Measurements from ENCODE around the gene LHX6. TPM values are rescaled to one million over a fixed set of nuclear protein-coding genes. Genes with fewer than 3 reads are reported as not detected.

The LHX6 gene
- total and polyA plus RNA-seq, 2 of the 8 experiments (the other 6 are each of a cell fraction or from before 2014, with no cell fraction given): 0.92 to 1.2 TPM

DNA sequence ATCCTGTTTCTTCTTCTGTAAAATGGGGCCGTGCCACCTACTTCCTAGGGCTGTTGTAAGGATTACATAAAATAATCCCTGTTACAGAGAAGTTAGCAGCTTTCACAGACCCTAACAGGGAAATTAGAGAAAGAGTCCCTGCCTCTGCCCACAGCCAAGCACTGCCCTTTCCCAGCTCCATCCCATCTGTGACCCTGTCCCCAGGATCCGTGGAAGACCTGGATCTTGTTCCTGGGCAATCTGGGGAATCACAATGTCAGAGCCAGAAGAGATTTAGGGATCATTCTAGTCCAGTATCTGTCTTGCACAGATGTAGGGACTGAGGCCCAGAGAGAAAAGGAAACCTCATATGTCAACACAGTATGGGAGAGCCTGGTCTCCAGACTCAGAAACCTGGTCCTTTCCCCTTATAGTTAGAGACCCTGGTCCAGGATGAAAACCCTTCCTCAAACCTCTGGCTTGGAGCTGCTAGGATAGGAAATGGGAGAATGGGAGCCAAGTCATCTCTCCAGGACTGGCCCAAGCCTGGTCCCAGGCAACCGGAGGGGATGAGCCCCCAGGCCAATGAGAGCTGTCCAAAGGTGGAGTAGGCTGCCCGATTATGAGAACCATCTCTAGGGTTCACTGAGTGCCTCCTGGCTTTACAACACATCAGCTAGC lies 12.5 kb downstream of the LHX6 start:
- Histone ChIP-seq H3K79me1 (ENCODE audit: low read depth, low read length) (no peaks in the 10 kb centered on the region; the same call in 1 of the 2 replicates), H2AK5ac (ENCODE audit: low read depth, low read length) (no peak overlapping the region), H3K18ac (ENCODE audit: extremely low read depth, low read length) (no peak overlapping the region), H2AFZ (ENCODE audit: low read length) (no peak overlapping the region), H3K4me3 (ENCODE audit: extremely low read depth in 1 of 4, insufficient read depth in 2 of 4, low read depth in 3 of 4, low read length in 4 of 4) (peak overlapping the region in 2 of 4 experiments; percentile 24 to 51; a peak in 3 of 8 replicates), H2BK20ac (ENCODE audit: low read length) (peak overlapping the region; percentile 9; the same call in 1 of the 2 replicates), H4K5ac (ENCODE audit: insufficient read length, low read depth, low read length) (no peak overlapping the region), H4K91ac (replicated peaks; ENCODE audit: insufficient read length, low read length) (no peak overlapping the region), H3K79me2 (ENCODE audit: control insufficient read depth in 1 of 2, insufficient read depth in 2 of 2, low read length in 2 of 2) (no peaks in the 10 kb centered on the region), H2BK5ac (ENCODE audit: low read depth, low read length) (no peak overlapping the region), H3K27ac (ENCODE audit: low read depth, low read length) (no peak overlapping the region), H2BK12ac (ENCODE audit: low read depth, low read length) (no peak overlapping the region; the same call in 1 of the 2 replicates), H3K14ac (ENCODE audit: insufficient read length) (no peak overlapping the region), H3K4me1 (replicated peaks in 1 of 4; ENCODE audit: control insufficient read depth in 3 of 4, insufficient read depth in 4 of 4, low read length in 3 of 4) (peaks cover 5 to 33% (median 29%) of the 10 kb centered on the region in 4 experiments), H3K9me3 (ENCODE audit: insufficient read depth in 2 of 2, low read depth in 1 of 2, low read length in 1 of 2) (peaks cover 0 to 3% of the 10 kb centered on the region in 2 experiments; a peak in 1 of 4 replicates), H4K8ac (ENCODE audit: extremely low read depth, insufficient read depth, low read length) (no peak overlapping the region), H3K23me2 (ENCODE audit: low read depth, low read length) (peaks cover 27% of the 10 kb centered on the region; the same call in 1 of the 2 replicates), H3K56ac (replicated peaks; ENCODE audit: insufficient read length, low read depth, low read length) (no peak overlapping the region), H3K23ac (ENCODE audit: insufficient read length) (no peak overlapping the region), H3K4ac (replicated peaks; ENCODE audit: insufficient read length, low read depth, low read length) (no peak overlapping the region), H2BK15ac (ENCODE audit: low read length) (no peak overlapping the region), H3K9ac (replicated peaks in 1 of 4; ENCODE audit: extremely low read depth in 1 of 4, low read depth in 3 of 4, low read length in 3 of 4) (no peak overlapping the region), H4K20me1 (replicated peaks in 1 of 2; ENCODE audit: control insufficient read depth in 1 of 2, insufficient read depth in 2 of 2, low read length in 2 of 2) (peaks cover 12 to 19% of the 10 kb centered on the region in 2 experiments), H2BK120ac (replicated peaks; ENCODE audit: low read depth, low read length) (peak overlapping the region; percentile 24), H3K36me3 (ENCODE audit: control insufficient read depth in 2 of 4, insufficient read depth in 4 of 4, low read length in 3 of 4) (no peaks in the 10 kb centered on the region; a peak in 1 of 8 replicates), H3K27me3 (replicated peaks in 1 of 4; ENCODE audit: control insufficient read depth in 3 of 4, extremely low read depth in 1 of 4, insufficient read depth in 3 of 4, low read length in 3 of 4) (peaks cover 73 to 97% (median 92%) of the 10 kb centered on the region in 4 experiments), H3K4me2 (ENCODE audit: insufficient read depth in 1 of 2, low read depth in 2 of 2, low read length in 2 of 2) (peak overlapping the region; percentile 62 to 64; a peak in 3 of 4 replicates)
- WGBS, 2 experiments (ENCODE audit: extremely low coverage in 1 of 2, insufficient coverage in 1 of 2, insufficient read length in 1 of 2, insufficient replicate concordance in 2 of 2, low coverage in 1 of 2, low lambda C conversion rate in 2 of 2, missing lambda C conversion rate in 1 of 2): 53% methylated on average over 4 of the region's 4 CpGs; no CpG with 5 or more reads in 1 of the 2 experiments
- CTCF ChIA-PET (ENCODE audit: partially characterized antibody): interaction anchor here (0.8 to 5.2 kb wide), 7 partner anchors 28 to 134 kb away, joined by 3 to 56 read pairs (median 3); partner anchors contain the start of genes MORN5 and NDUFA8
- POLR2A ChIA-PET (ENCODE audit: partially characterized antibody): interaction anchor here (1.0 to 2.6 kb wide), 3 partner anchors 10 to 57 kb away, joined by 3 to 26 read pairs (median 3); partner anchors contain the start of genes MORN5 and NDUFA8
- DNase-seq (ENCODE audit: low read depth in 1 of 2, low spot score in 2 of 2): no peak
- FAIRE-seq: no peak
- TF ChIP-seq RNF2 (IDR thresholded peaks at IDR 0.05; ENCODE audit: borderline replicate concordance, low read depth, low read length, missing control alignments, poor library complexity, severe bottlenecking) (peak; percentile 36), EGR1 (IDR thresholded peaks at IDR 0.05; ENCODE audit: borderline replicate concordance, low read depth, low read length) (0 out of 2 replicates have a peak, but pooled peaks have one; percentile 12), SP2 (IDR thresholded peaks at IDR 0.05; ENCODE audit: low read length) (no peak), TEAD4 (IDR thresholded peaks at IDR 0.05; ENCODE audit: low read depth, low read length) (no peak), TAF7 (optimal IDR thresholded peaks at IDR 0.05; ENCODE audit: borderline replicate concordance, low read depth, low read length) (no peak), EZH2 (IDR thresholded peaks at IDR 0.05; ENCODE audit: low read depth, low read length, severe bottlenecking) (peak; percentile 23), POLR2AphosphoS5 (IDR thresholded peaks at IDR 0.05; ENCODE audit: low read depth, low read length) (no peak)
- TF ChIP-seq, protein P1, sequence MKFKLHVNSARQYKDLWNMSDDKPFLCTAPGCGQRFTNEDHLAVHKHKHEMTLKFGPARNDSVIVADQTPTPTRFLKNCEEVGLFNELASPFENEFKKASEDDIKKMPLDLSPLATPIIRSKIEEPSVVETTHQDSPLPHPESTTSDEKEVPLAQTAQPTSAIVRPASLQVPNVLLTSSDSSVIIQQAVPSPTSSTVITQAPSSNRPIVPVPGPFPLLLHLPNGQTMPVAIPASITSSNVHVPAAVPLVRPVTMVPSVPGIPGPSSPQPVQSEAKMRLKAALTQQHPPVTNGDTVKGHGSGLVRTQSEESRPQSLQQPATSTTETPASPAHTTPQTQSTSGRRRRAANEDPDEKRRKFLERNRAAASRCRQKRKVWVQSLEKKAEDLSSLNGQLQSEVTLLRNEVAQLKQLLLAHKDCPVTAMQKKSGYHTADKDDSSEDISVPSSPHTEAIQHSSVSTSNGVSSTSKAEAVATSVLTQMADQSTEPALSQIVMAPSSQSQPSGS (IDR thresholded peaks at IDR 0.05; ENCODE audit: low read length): no peak
- TF ChIP-seq, protein P2, sequence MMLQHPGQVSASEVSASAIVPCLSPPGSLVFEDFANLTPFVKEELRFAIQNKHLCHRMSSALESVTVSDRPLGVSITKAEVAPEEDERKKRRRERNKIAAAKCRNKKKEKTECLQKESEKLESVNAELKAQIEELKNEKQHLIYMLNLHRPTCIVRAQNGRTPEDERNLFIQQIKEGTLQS (IDR thresholded peaks at IDR 0.05; ENCODE audit: insufficient read depth, low read depth, low read length): no peak
